ENCODE results near the gene IL4.

GRCh38 chr5:132640613-132641012, 33.2 kb upstream of the IL4 start:
- no peak for TF ChIP-seq POLR2A (IDR thresholded peaks at IDR 0.05; ENCODE audit: low read length)
- TF ChIP-seq GATA1 (IDR thresholded peaks at IDR 0.05; ENCODE audit: low read depth, low read length): no peak
